Body of pancreas (tissue), 4 donors: Measurements from ENCODE around the gene GJD2.

Source experiments
- CTCF ChIP-seq, 7 experiments: fragments of 450-650 bp in 4 of 7; fragments of 200-600 bp in 3 of 7; sonication (generic) in 3 of 7; IDR thresholded peaks; one replicate each; pipeline ENCODE4 v1.5.1; 2016 to 2019; ENCODE audit warnings: antibody characterized with exemption in 7 of 7
- POLR2A ChIP-seq, 3 donors: fragments of 450-650 bp; IDR thresholded peaks; one replicate each; pipeline ENCODE4 v1.6.1; 2016; ENCODE audit warnings: antibody characterized with exemption in 3 of 3, mild to moderate bottlenecking in 2 of 3

DNA sequence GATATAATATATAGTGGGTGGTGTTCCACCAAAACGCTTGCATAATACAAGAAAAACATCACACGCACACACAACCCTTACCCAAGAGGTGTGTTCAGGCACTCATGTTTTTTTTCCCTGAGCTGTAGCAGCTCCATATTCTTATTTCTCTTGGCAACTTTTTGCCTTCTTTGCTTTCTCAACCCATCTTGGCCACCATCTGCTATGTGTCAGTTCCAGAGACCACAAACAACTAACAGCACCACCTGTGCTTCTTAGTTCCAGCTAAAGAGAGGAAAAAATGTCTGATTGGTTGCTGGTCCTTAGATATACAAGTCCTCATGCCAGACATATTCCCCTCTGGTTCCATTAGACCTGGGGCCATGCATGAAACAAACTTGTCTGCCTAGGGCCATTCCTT, 28.6 kb upstream of the GJD2 start:
- TF ChIP-seq CTCF (IDR thresholded peaks at IDR 0.05): no peak
- TF ChIP-seq POLR2A (IDR thresholded peaks at IDR 0.05): no peak
